Activated T-helper 17 cell treated with anti-CD3 and anti-CD28 coated beads, Interleukin-2, amount 50 U/mL, for 72 hours (primary cell): ENCODE measurements around the gene C5orf15. TPM values are rescaled to one million over a fixed set of nuclear protein-coding genes. Genes with fewer than 3 reads are reported as not detected.

Source experiments
- ATAC-seq: fragments of 150-1000 bp; cut with Tn5 transposase; replicated peaks from 2 replicates; pipeline ENCODE4 v1.10.0; 2021; ENCODE audit warnings: mild to moderate bottlenecking, moderate library complexity
- H3K27ac Mint-ChIP-seq: one replicate; pipeline ENCODE4 v1.8.0; 2022; ENCODE audit warnings: mixed read lengths
- H3K27me3 Mint-ChIP-seq: one replicate; pipeline ENCODE4 v1.8.0; 2022; ENCODE audit warnings: mixed read lengths
- H3K36me3 Mint-ChIP-seq: one replicate; pipeline ENCODE4 v1.8.0; 2022; ENCODE audit warnings: low read depth, mild to moderate bottlenecking, mixed read lengths
- H3K4me1 Mint-ChIP-seq: one replicate; pipeline ENCODE4 v1.8.0; 2022; ENCODE audit warnings: mixed read lengths
- H3K4me3 Mint-ChIP-seq: one replicate; pipeline ENCODE4 v1.8.0; 2022; ENCODE audit warnings: mild to moderate bottlenecking, mixed read lengths
- H3K9me3 Mint-ChIP-seq: one replicate; pipeline ENCODE4 v1.8.0; 2022; ENCODE audit warnings: mixed read lengths
- total RNA-seq, 2 donors: library from RNA; stranded (reverse); gene quantifications; one replicate each; pipeline ENCODE4 v1.2.3, GENCODE V29; 2022

Gene C5orf15
- 10 to 100 TPM; 17.9 to 36.8 TPM for total RNA-seq

DNA sequence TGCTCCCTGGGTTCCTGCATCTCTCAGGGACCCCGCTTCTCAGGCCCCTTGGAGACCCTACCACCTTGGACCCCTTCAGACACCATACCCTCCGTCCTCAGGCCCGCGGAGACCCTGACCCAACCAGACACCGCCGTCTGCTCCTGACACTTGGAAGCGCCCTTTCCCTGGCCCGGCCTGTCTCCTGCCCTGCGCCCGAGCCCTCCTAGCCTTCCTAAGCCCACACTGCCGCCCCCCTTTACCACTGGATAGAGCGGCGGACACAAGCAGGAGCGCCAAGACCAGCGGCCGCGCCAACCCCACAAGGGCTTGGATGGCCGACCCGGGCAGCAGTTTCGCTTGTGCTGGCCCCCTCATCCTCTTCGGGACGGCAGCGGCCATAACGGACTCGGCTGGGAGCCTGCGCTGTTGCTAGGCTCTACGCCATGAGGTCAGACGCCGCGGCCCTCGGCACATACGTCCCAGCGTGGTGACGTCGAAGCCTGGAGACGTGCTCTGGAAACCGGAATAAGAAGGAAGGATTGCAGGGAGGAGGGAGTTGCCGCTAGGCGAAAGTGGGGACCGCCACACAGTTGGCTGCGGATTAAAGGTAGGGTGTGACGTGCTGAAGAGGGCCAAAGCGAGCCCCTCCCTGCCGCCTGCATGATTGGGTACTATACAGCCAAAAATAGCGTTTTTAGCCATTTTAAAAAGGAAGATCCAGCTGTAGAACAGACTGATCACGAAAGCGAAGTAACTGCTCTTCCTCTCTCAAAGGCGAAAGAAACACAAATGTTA is at the start of gene C5orf15:
TSS of gene C5orf15 (minus strand) at position 422 of the 777 bp plus-strand sequence. CDS start at position 381, 41 bp downstream.
- peaks cover 83% of the 10 kb centered on the region for H3K36me3 Mint-ChIP-seq
- H3K4me3 Mint-ChIP-seq, result peak within 1 kb of the TSS; percentile 100
- peak within 1 kb of the TSS; percentile 100 for H3K27ac Mint-ChIP-seq
- peaks cover 32% of the 10 kb centered on the region for H3K4me1 Mint-ChIP-seq
- no peaks in the 10 kb centered on the region for H3K9me3 Mint-ChIP-seq
- H3K27me3 Mint-ChIP-seq, result no peaks in the 10 kb centered on the region
- peak; percentile 99 for ATAC-seq

DNA sequence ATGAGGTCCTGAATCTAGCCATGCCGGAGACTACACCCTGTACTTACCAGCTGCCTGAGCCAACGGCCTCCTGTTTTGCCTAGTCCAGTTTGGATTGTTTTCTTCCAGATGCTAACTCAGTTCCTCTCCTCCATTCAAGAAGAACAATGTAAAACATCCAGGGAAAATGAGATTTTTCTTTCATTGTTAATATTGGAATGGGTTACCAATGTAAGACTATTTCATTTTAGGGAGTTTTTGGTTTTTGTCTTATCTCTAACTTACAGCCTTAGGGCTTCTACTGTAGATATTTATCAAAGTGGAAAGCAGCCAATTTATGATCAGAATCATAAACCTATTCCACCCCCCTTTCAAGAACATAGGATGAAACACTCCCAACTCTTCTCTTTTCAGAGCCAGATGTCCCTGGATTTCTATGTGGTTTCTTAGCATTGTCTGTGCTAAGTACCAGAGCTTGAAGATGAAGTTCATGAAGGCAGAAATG is 39.9 kb upstream of the C5orf15 start:
- Mint-ChIP-seq H3K9me3 (no peaks in the 10 kb centered on the region), H3K27me3 (peaks cover 10% of the 10 kb centered on the region), H3K4me3 (no peak overlapping the region), H3K4me1 (peaks cover 6% of the 10 kb centered on the region), H3K36me3 (peaks cover 18% of the 10 kb centered on the region), H3K27ac (no peak overlapping the region)
- ATAC-seq, result no peak

DNA sequence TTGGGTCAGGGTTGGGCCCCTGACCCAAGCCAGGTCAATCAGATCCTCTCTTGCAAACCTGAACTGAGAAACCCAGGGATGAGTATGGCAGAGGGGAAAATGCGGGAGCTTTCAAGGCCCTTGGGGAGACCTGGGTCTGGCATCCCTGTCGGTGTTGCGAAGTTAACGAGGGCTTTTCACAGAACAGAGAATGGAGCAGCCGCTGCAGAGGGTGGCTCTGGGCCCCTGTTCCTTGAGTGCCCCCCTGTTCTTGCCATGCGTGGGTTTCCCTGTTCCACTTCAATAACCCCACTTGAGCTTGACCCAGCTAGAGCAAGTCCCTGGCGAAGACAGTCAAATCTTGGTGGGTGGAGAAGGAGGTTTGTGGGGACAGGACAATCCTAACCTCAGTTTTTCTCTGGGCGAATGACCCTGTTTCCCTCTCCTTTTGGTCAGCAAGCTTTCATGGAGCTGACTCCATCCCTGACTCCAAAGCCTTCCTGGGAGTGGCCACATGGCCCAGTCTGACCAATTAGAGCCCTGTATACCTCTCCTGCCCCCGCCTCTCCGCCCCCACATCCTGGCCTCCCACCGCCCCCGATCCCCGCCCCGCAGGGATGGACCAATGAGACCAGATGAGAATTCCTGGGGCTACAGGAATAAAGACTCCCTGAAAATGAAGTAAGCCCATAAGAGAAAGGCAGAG is 39.3 kb upstream of the C5orf15 start:
- ATAC-seq, result no peak

DNA sequence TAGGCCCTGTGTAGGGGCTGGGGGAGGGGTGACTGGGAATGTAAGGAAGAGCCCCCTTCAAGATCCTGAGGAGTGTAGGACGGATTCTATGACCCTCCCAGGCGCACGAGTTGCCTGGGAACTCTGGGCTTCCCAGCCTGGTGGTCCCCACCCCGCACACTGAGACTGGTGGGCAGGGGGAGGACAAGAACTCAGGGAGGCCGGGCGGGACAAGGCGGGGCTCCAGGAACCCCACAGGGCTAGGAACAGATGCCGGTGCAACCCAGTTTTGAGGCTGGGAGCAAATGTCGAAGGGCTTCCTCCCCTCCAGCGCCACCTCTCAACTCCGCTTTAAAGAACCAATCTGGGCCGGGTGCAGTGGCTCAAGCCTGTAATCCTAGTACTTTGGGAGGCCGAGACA is 37.7 kb upstream of the C5orf15 start:
- ATAC-seq, result no peak
- Mint-ChIP-seq H3K9me3 (no peaks in the 10 kb centered on the region), H3K4me1 (peaks cover 16% of the 10 kb centered on the region), H3K4me3 (peak overlapping the region; percentile 91), H3K27me3 (no peaks in the 10 kb centered on the region), H3K36me3 (peaks cover 40% of the 10 kb centered on the region), H3K27ac (peak overlapping the region; percentile 94)

More for the DNA sequence above, 39.3 kb upstream of the C5orf15 start:
- Mint-ChIP-seq H3K27me3 (peaks cover 8% of the 10 kb centered on the region), H3K4me3 (no peak overlapping the region), H3K4me1 (peaks cover 6% of the 10 kb centered on the region), H3K9me3 (no peaks in the 10 kb centered on the region), H3K36me3 (peaks cover 24% of the 10 kb centered on the region), H3K27ac (no peak overlapping the region)

DNA sequence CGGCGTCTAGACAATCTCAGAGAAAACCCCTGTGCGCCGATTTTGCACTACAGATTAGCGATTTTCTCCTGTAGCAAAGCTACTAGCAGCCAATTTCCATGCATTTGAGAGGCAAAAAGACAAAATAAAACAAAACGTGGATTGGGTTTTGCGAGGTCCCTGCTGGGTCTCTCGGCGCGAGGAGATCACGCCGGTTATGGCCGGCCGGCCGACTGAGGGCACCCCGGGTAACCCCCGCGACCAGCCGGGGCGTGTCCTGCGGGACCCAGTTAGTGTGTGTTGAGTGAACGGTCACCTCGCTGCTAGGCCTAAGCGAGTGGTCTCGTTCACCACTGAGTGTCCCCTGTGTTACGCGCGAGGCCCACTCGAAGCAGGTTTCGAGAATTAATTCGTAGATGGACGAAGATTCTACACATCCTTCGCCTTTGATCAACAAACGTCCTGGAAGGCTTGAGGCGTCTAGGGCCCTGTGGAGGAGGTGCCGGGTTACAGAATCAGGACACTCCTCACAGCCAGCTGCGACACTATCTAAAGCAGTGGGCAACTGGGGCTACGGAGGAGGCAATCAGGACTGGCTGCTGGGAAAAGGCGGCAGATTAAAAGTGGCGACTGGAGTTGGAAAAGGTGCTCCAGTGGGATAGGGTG is 37.1 kb upstream of the C5orf15 start:
- peak overlapping the region; percentile 94 for H3K27ac Mint-ChIP-seq

DNA sequence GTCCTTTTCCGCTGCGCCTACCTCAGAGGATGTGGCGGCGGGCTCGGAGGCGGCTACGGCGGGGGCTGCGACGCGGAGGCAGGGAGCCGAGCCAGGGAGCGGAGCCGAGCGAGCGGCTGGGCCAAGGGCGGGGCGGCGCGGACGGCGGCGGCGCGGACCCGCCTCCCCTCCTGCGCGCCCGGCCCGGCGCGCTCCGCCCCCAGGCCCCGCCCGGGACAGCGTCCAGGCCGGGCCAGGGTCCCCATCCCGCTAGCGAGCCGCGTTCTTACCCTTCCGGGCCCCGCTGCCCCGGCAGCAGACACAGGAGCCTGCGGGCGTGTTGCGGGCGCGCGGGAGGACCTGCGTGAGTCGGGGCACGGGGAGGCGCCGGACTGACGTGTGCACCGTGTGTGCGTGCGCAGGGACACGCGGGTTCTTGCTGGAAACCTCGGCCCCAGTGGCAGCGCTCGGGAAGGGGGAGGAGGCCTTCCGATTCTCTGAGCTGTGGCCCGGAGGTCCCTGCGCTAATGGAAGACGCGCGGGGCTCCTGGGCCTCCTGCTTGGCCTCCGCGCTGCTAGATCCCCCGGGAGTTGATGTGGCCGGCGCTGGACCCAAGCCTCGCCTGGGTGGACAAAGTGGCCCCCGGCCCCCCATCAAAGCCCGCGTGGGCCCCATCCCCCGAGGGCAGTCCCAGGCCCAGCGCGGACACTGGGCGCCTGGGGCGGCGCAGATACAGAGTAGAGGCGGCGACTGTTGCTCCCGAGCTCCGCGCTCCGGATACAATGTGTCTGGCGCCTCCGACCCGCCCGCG is 36.4 kb upstream of the C5orf15 start, which contains the start of gene VDAC1:
TSS of gene VDAC1 (minus strand) at position 350 of the 791 bp plus-strand sequence. CDS start 11,963 bp downstream, outside the sequence.
- Mint-ChIP-seq H3K9me3 (no peaks in the 10 kb centered on the region), H3K4me3 (peak within 1 kb of the TSS; percentile 91), H3K36me3 (peaks cover 51% of the 10 kb centered on the region), H3K4me1 (peaks cover 24% of the 10 kb centered on the region), H3K27me3 (no peaks in the 10 kb centered on the region), H3K27ac (peak within 1 kb of the TSS; percentile 95)
- peak; percentile 86 for ATAC-seq

More for the DNA sequence above, 37.1 kb upstream of the C5orf15 start:
- Mint-ChIP-seq H3K9me3 (no peaks in the 10 kb centered on the region), H3K27me3 (no peaks in the 10 kb centered on the region), H3K36me3 (peaks cover 45% of the 10 kb centered on the region), H3K4me1 (peaks cover 19% of the 10 kb centered on the region), H3K4me3 (peak overlapping the region; percentile 91)
- ATAC-seq, result peak; percentile 23

- peaks cover 30% of the 10 kb centered on the region for H3K4me1 Mint-ChIP-seq
- H3K36me3 Mint-ChIP-seq, result peaks cover 57% of the 10 kb centered on the region
- peak overlapping the region; percentile 95 for H3K27ac Mint-ChIP-seq
- H3K27me3 Mint-ChIP-seq, result no peaks in the 10 kb centered on the region
- no peaks in the 10 kb centered on the region for H3K9me3 Mint-ChIP-seq
- peak; percentile 19 for ATAC-seq
- peak overlapping the region; percentile 88 for H3K4me3 Mint-ChIP-seq
Measured at GRCh38 chr5:134003817-134004625, 35.6 kb upstream of the C5orf15 start.

DNA sequence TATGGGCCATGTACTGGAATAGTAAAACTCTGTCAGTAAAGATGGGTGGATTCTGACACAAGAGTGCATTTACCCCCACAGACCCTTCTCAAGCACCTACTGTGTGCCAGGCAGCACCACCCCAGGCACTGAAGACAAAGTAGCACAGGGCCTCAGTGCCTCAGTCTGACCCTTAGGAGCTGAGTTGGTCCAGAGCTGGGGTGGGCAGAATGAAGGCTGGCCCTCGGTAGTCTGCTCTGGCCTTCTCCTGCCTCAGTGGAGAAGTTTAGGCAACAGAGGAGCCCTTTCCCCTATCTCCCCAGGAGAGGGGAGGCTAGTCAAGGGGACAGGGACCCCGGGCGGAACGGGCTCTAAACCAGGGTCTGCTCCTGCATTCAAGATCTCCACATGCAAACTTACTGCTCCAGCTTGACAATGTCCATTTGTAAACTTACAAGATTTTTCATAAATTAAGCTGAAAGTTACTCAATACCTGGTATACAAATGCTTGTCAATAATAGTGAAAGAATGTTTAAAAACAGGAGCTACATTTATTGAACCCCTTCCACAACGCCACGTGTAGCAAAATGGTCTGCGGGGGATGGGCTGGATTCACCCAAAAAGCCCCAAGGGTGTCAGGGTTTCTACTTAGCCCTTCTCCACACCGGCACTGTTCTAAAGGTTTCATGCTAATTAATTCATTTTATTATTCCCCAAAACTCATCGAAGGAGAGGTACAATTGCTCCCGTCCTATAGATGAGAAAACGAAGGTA is 34.8 kb upstream of the C5orf15 start:
- no peak for ATAC-seq
- Mint-ChIP-seq H3K36me3 (peaks cover 60% of the 10 kb centered on the region), H3K4me1 (peaks cover 30% of the 10 kb centered on the region), H3K4me3 (peak overlapping the region; percentile 88), H3K27me3 (no peaks in the 10 kb centered on the region), H3K27ac (peak overlapping the region; percentile 95), H3K9me3 (no peaks in the 10 kb centered on the region)

DNA sequence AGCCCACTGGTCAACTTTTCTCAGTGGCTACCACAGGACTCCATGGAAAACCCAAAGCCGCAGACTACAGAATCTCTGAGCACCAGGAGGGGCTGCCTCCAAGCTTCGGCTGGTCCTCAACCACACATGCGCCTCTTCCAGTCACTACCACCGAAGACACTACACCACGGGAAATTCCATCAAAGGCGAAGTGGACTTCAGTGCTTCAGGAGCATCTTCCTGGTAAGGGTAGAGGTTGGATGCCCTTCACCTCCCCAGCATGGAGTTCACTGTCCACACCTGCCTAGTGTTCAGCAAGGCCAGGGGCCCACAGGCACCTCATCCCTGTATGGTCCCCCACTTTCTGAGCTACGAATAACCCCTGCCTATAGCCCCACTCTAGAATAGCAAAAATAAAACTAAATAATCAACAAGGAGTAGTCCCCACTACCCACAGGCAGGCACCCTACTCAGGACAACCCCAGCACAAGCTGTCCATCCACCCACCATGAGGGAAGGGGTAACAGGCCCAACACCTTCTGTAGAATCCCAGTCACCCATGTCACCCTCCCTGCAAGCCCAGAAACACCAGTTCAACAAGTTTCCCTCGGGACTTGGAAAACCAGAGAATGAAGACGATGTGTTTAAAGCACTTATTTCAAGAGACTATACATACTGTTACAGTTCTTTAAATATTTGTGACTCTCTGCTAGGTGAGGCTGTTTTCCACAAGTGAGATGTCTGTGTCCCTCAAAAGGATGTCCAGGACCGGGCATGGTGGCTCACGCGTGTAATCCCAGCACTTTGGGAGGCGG is 33.7 kb upstream of the C5orf15 start:
- Mint-ChIP-seq H3K27me3 (no peaks in the 10 kb centered on the region), H3K27ac (peak overlapping the region; percentile 95), H3K4me1 (peaks cover 30% of the 10 kb centered on the region), H3K4me3 (peak overlapping the region; percentile 88), H3K9me3 (no peaks in the 10 kb centered on the region), H3K36me3 (peaks cover 64% of the 10 kb centered on the region)
- no peak for ATAC-seq

GRCh38 chr5:134000696-134001453 is 32.5 kb upstream of the C5orf15 start:
- Mint-ChIP-seq H3K4me1 (peaks cover 35% of the 10 kb centered on the region), H3K27ac (peak overlapping the region; percentile 95), H3K9me3 (no peaks in the 10 kb centered on the region), H3K4me3 (peak overlapping the region; percentile 88), H3K36me3 (peaks cover 71% of the 10 kb centered on the region), H3K27me3 (no peaks in the 10 kb centered on the region)
- no peak for ATAC-seq

- Mint-ChIP-seq H3K9me3 (no peaks in the 10 kb centered on the region), H3K27ac (peak overlapping the region; percentile 13), H3K36me3 (peaks cover 68% of the 10 kb centered on the region), H3K4me1 (peaks cover 34% of the 10 kb centered on the region), H3K4me3 (peak overlapping the region; percentile 0), H3K27me3 (no peaks in the 10 kb centered on the region)
- no peak for ATAC-seq
Measured at GRCh38 chr5:134000091-134000511, 31.7 kb upstream of the C5orf15 start.
